HEK293 (cell line): ENCODE measurements around the gene ACTN4.

Experiments
- BCL6B ChIP-seq: fragments of 450-650 bp; formaldehyde crosslinking; IDR thresholded peaks from 2 replicates; pipeline ENCODE4 v1.5.1; 2017; ENCODE audit warnings: missing biosample characterization, missing genetic modification characterization
- GLIS1 ChIP-seq: fragments of 450-650 bp; formaldehyde crosslinking; IDR thresholded peaks from 2 replicates; pipeline ENCODE4 v1.5.1; 2016; ENCODE audit warnings: missing biosample characterization, missing genetic modification characterization
- KLF10 ChIP-seq: fragments of 450-650 bp; IDR thresholded peaks from 2 replicates; pipeline ENCODE4 v1.5.1; 2018; ENCODE audit warnings: missing biosample characterization, mild to moderate bottlenecking, missing genetic modification characterization
- MYNN ChIP-seq: fragments of 450-650 bp; formaldehyde crosslinking; IDR thresholded peaks from 2 replicates; pipeline ENCODE4 v1.5.1; 2016; ENCODE audit warnings: missing biosample characterization, missing genetic modification characterization, borderline replicate concordance
- MZF1 ChIP-seq: fragments of 450-650 bp; formaldehyde crosslinking; IDR thresholded peaks from 2 replicates; pipeline ENCODE4 v1.5.1; 2017; ENCODE audit warnings: missing biosample characterization, missing genetic modification characterization, borderline replicate concordance
- PRDM1 ChIP-seq: fragments of 450-650 bp; formaldehyde crosslinking; IDR thresholded peaks from 2 replicates; pipeline ENCODE4; 2016; ENCODE audit warnings: missing biosample characterization, missing genetic modification characterization
- SP2 ChIP-seq: fragments of 450-650 bp; formaldehyde crosslinking; IDR thresholded peaks from 2 replicates; pipeline ENCODE4 v1.5.1; 2016; ENCODE audit warnings: missing biosample characterization, missing genetic modification characterization
- SP7 ChIP-seq: fragments of 450-650 bp; formaldehyde crosslinking; IDR thresholded peaks from 2 replicates; pipeline ENCODE4 v1.5.1; 2016; ENCODE audit warnings: missing biosample characterization, missing genetic modification characterization
- TCF7L2 ChIP-seq: IDR thresholded peaks from 2 replicates; pipeline ENCODE4 v1.6.1; 2011; ENCODE audit warnings: low read depth, mild to moderate bottlenecking, inconsistent platforms, low read length, moderate library complexity, borderline replicate concordance
- TSHZ1 ChIP-seq: fragments of 450-650 bp; formaldehyde crosslinking; IDR thresholded peaks from 2 replicates; pipeline ENCODE4 v1.5.1; 2016; ENCODE audit warnings: missing biosample characterization, missing genetic modification characterization, borderline replicate concordance
- WT1 ChIP-seq: fragments of 450-650 bp; formaldehyde crosslinking; IDR thresholded peaks from 2 replicates; pipeline ENCODE4 v1.5.1; 2016; ENCODE audit warnings: missing biosample characterization, missing genetic modification characterization
- ZBTB11 ChIP-seq: fragments of 450-650 bp; formaldehyde crosslinking; conservative IDR thresholded peaks from 2 replicates; pipeline ENCODE4 v1.5.1; 2016; ENCODE audit warnings: low read depth, missing biosample characterization, missing genetic modification characterization
- ZFP37 ChIP-seq: fragments of 450-650 bp; formaldehyde crosslinking; IDR thresholded peaks from 2 replicates; pipeline ENCODE4 v1.5.1; 2016; ENCODE audit warnings: missing biosample characterization, missing genetic modification characterization
- ZIC2 ChIP-seq: fragments of 450-650 bp; formaldehyde crosslinking; IDR thresholded peaks from 2 replicates; pipeline ENCODE4 v1.5.1; 2016; ENCODE audit warnings: missing biosample characterization, missing genetic modification characterization
- ZNF23 ChIP-seq: fragments of 450-650 bp; formaldehyde crosslinking; IDR thresholded peaks from 2 replicates; pipeline ENCODE4 v1.5.1; 2016; ENCODE audit warnings: missing biosample characterization, missing genetic modification characterization, borderline replicate concordance
- ZNF24 ChIP-seq: fragments of 450-650 bp; formaldehyde crosslinking; IDR thresholded peaks from 2 replicates; pipeline ENCODE4 v1.5.1; 2016; ENCODE audit warnings: missing biosample characterization, missing genetic modification characterization
- ZNF248 ChIP-seq: fragments of 450-650 bp; formaldehyde crosslinking; IDR thresholded peaks from 2 replicates; pipeline ENCODE4 v1.5.1; 2017; ENCODE audit warnings: missing biosample characterization, missing genetic modification characterization
- ZNF274 ChIP-seq, 2 experiments: fragments of 200-500 bp in 1 of 2; fragments of 450-650 bp in 1 of 2; sonication (Bioruptor generic) in 1 of 2; formaldehyde crosslinking in 1 of 2; IDR thresholded peaks; 2 replicates each; pipeline versions ENCODE4 v1.5.1 to v1.6.1; 2014 to 2016; ENCODE audit warnings: borderline replicate concordance in 1 of 2, inconsistent platforms in 1 of 2, low read length in 1 of 2, missing biosample characterization in 1 of 2, missing genetic modification characterization in 1 of 2
- ZNF335 ChIP-seq: fragments of 450-650 bp; formaldehyde crosslinking; conservative IDR thresholded peaks from 2 replicates; pipeline ENCODE4 v1.5.1; 2016; ENCODE audit warnings: missing biosample characterization, missing genetic modification characterization
- ZNF670 ChIP-seq: fragments of 450-650 bp; formaldehyde crosslinking; IDR thresholded peaks from 2 replicates; pipeline ENCODE4 v1.5.1; 2016; ENCODE audit warnings: missing biosample characterization, missing genetic modification characterization, low read depth
- ZNF747 ChIP-seq: fragments of 450-650 bp; formaldehyde crosslinking; IDR thresholded peaks from 2 replicates; pipeline ENCODE4 v1.5.1; 2016; ENCODE audit warnings: missing biosample characterization, missing genetic modification characterization
- TF ChIP-seq, protein P1 (sequence below): fragments of 450-650 bp; formaldehyde crosslinking; IDR thresholded peaks from 2 replicates; pipeline ENCODE4 v1.5.1; 2017; ENCODE audit warnings: missing biosample characterization, missing genetic modification characterization
- TF ChIP-seq, protein P2 (sequence below): fragments of 450-650 bp; formaldehyde crosslinking; IDR thresholded peaks from 2 replicates; pipeline ENCODE4 v1.5.1; 2016; ENCODE audit warnings: missing biosample characterization, missing genetic modification characterization
- TF ChIP-seq, protein P3 (sequence below): fragments of 450-650 bp; IDR thresholded peaks from 2 replicates; pipeline ENCODE4 v1.5.1; 2018; ENCODE audit warnings: missing biosample characterization, mild to moderate bottlenecking, missing genetic modification characterization

Gene ACTN4

GRCh38 chr19:38683393-38684077 is 36.1 kb downstream of the ACTN4 start (continued):
- TF ChIP-seq TSHZ1 (tag by site-specific recombination) (no peak; the same call in 1 of the 2 replicates), ZNF248 (tag by site-specific recombination) (no peak), ZNF24 (tag by site-specific recombination) (peak; percentile 97), ZBTB11 (tag by site-specific recombination) (no peak), WT1 (tag by site-specific recombination) (peak; percentile 69), BCL6B (tag by site-specific recombination) (no peak), ZNF274 (IDR thresholded peaks at IDR 0.05; ENCODE audit: low read length) (no peak), ZNF274 (tag by site-specific recombination; IDR thresholded peaks at IDR 0.05; ENCODE audit: borderline replicate concordance) (no peak), ZNF23 (no peak), ZIC2 (tag by site-specific recombination) (peak; percentile 90), ZNF670 (no peak), KLF10 (tag by site-specific recombination) (peak; percentile 74), ZNF335 (tag by site-specific recombination) (peak; percentile 91), SP7 (peak; percentile 97), ZFP37 (tag by site-specific recombination) (peak; percentile 11; the same call in 1 of the 2 replicates), GLIS1 (tag by site-specific recombination) (peak; percentile 100), SP2 (peak; percentile 53; the same call in 1 of the 2 replicates), ZNF747 (tag by site-specific recombination) (no peak), PRDM1 (tag by site-specific recombination) (peak; percentile 5; the same call in 1 of the 2 replicates), MZF1 (tag by site-specific recombination) (no peak), TCF7L2 (no peak), MYNN (tag by site-specific recombination) (no peak)
- TF ChIP-seq, protein P1, sequence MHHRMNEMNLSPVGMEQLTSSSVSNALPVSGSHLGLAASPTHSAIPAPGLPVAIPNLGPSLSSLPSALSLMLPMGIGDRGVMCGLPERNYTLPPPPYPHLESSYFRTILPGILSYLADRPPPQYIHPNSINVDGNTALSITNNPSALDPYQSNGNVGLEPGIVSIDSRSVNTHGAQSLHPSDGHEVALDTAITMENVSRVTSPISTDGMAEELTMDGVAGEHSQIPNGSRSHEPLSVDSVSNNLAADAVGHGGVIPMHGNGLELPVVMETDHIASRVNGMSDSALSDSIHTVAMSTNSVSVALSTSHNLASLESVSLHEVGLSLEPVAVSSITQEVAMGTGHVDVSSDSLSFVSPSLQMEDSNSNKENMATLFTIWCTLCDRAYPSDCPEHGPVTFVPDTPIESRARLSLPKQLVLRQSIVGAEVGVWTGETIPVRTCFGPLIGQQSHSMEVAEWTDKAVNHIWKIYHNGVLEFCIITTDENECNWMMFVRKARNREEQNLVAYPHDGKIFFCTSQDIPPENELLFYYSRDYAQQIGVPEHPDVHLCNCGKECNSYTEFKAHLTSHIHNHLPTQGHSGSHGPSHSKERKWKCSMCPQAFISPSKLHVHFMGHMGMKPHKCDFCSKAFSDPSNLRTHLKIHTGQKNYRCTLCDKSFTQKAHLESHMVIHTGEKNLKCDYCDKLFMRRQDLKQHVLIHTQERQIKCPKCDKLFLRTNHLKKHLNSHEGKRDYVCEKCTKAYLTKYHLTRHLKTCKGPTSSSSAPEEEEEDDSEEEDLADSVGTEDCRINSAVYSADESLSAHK = 0 out of 2 replicates have a peak, but pooled peaks have one; percentile 6
- TF ChIP-seq, protein P2, sequence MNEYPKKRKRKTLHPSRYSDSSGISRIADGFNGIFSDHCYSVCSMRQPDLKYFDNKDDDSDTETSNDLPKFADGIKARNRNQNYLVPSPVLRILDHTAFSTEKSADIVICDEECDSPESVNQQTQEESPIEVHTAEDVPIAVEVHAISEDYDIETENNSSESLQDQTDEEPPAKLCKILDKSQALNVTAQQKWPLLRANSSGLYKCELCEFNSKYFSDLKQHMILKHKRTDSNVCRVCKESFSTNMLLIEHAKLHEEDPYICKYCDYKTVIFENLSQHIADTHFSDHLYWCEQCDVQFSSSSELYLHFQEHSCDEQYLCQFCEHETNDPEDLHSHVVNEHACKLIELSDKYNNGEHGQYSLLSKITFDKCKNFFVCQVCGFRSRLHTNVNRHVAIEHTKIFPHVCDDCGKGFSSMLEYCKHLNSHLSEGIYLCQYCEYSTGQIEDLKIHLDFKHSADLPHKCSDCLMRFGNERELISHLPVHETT = peak; percentile 82; the same call in 1 of the 2 replicates
- TF ChIP-seq, protein P3, sequence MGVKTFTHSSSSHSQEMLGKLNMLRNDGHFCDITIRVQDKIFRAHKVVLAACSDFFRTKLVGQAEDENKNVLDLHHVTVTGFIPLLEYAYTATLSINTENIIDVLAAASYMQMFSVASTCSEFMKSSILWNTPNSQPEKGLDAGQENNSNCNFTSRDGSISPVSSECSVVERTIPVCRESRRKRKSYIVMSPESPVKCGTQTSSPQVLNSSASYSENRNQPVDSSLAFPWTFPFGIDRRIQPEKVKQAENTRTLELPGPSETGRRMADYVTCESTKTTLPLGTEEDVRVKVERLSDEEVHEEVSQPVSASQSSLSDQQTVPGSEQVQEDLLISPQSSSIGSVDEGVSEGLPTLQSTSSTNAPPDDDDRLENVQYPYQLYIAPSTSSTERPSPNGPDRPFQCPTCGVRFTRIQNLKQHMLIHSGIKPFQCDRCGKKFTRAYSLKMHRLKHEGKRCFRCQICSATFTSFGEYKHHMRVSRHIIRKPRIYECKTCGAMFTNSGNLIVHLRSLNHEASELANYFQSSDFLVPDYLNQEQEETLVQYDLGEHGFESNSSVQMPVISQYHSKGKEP (tag by site-specific recombination) = peak; percentile 27; the same call in 1 of the 2 replicates
